GM18502 (cell line): ENCODE data around the gene SPG11.
"Not testable (repeated sequence)": the region's sequence is repeated elsewhere in the genome, so short reads cannot be mapped to it uniquely, and the experiment has no call there.

ENCODE experiments used
- ATAC-seq: cut with Tn5 transposase; IDR thresholded peaks from one replicate; pipeline ENCODE4 v1.9.1; 2021; ENCODE audit warnings: mild to moderate bottlenecking; ENCODE audit not compliant: unreplicated experiment, poor library complexity

SPG11 gene

GRCh38 chr15:44535092-44535491, 128.4 kb downstream of the SPG11 start:
- no peak for ATAC-seq

DNA sequence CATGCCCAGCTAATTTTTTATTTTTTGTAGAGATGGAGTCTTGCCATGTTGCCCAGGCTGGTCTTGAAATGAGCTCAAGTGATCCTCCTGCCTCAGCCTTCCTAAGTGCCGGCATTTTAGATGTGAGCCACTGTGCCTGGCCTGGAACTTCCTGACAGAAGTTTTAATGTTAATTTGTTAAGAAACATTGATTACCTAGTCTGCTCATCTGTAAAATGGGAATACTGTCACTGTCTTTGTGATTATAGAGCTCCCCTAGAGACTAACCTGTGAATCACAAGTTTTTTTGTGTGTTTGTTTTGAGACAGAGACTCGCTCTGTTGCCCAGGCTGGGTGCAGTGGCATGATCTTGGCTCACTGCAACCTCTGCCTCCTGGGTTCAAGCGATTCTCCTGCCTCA, 130.8 kb downstream of the SPG11 start:
- no peak for ATAC-seq

DNA sequence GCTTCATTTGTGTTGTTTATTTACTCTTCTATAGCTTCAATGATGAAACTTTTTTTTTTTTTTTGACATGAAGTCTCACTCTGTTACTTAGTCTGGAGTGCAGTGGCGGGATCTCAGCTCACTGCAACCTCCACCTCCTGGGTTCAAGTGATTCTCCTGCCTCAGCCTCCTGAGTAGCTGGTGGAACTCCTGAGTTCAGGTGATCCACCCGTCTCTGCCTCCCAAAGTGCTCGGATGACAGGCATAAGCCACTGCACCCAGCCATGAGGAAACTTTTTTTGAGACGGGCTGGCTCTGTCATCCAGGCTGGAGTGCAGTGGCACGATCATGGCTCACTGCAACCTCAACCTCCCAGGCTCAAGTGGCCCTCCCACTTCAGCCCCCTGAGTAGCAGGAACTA, 131.2 kb downstream of the SPG11 start:
- ATAC-seq, result not testable (repeated sequence)

GRCh38 chr15:44530653-44531052, 132.8 kb downstream of the SPG11 start:
- ATAC-seq, result no peak

- ATAC-seq, result no peak
These were observed 133.4 kb downstream of the SPG11 start for GRCh38 chr15:44529864-44530604.

GRCh38 chr15:44527241-44527640, 136.2 kb downstream of the SPG11 start:
- no peak for ATAC-seq

- no peak for ATAC-seq
These were observed 138.4 kb downstream of the SPG11 start for GRCh38 chr15:44525018-44525417.

- ATAC-seq, result no peak
These were observed 143.9 kb downstream of the SPG11 start for GRCh38 chr15:44519537-44519936.

GRCh38 chr15:44516436-44516835, 147.0 kb downstream of the SPG11 start:
- ATAC-seq, result no peak
